Neuronal stem cell (in vitro differentiated cells): ENCODE measurements around the gene MRTFB.

Source experiments
- DNase-seq: peaks from one replicate; pipeline ENCODE4 v3.0.0-alpha.2; 2013; ENCODE audit warnings: low spot score
- H2AFZ ChIP-seq: one replicate; pipeline ENCODE4 v1.6.1; 2013; ENCODE audit warnings: mild to moderate bottlenecking, low read length, inconsistent platforms
- H2AK5ac ChIP-seq: 2 replicates; pipeline ENCODE4 v1.6.1; 2013; ENCODE audit warnings: low read depth, mild to moderate bottlenecking, inconsistent platforms, low read length, moderate library complexity, mixed read lengths
- H2BK120ac ChIP-seq: 2 replicates; pipeline ENCODE4 v1.6.1; 2013; ENCODE audit warnings: low read depth, mild to moderate bottlenecking, inconsistent platforms, low read length, moderate library complexity, mixed read lengths
- H2BK12ac ChIP-seq: one replicate; pipeline ENCODE4 v1.6.1; 2013; ENCODE audit warnings: low read length, inconsistent platforms
- H2BK15ac ChIP-seq: 2 replicates; pipeline ENCODE4 v1.6.1; 2013; ENCODE audit warnings: mild to moderate bottlenecking, low read length, inconsistent platforms, mixed read lengths
- H2BK5ac ChIP-seq: one replicate; pipeline ENCODE4 v1.6.1; 2013; ENCODE audit warnings: inconsistent platforms, mild to moderate bottlenecking, low read length, moderate library complexity
- H3K14ac ChIP-seq: one replicate; pipeline ENCODE4 v1.6.1; 2013; ENCODE audit warnings: low read length, inconsistent platforms
- H3K18ac ChIP-seq: 2 replicates; pipeline ENCODE4 v1.6.1; 2013; ENCODE audit warnings: low read length, inconsistent platforms
- H3K23ac ChIP-seq: 2 replicates; pipeline ENCODE4 v1.6.1; 2013; ENCODE audit warnings: low read depth, mild to moderate bottlenecking, mixed read lengths, low read length, inconsistent platforms; ENCODE audit not compliant: poor library complexity
- H3K27ac ChIP-seq: replicated peaks from 3 replicates; pipeline ENCODE4 v1.5.1; 2013; ENCODE audit warnings: low read length, inconsistent platforms
- H3K27me3 ChIP-seq, 3 experiments: 2 replicates each; pipeline ENCODE4 v1.6.1; 2013; ENCODE audit warnings: low read length in 3 of 3, mild to moderate bottlenecking in 2 of 3, inconsistent platforms in 1 of 3, low read depth in 1 of 3, mixed read lengths in 1 of 3, moderate library complexity in 1 of 3; ENCODE audit not compliant: control insufficient read depth in 3 of 3, insufficient read depth in 3 of 3
- H3K36me3 ChIP-seq, 2 donors: replicated peaks in 1 of 2; 2 replicates each; pipeline ENCODE4 v1.6.1; 2013; ENCODE audit warnings: low read length in 2 of 2; ENCODE audit not compliant: control insufficient read depth in 2 of 2, insufficient read depth in 2 of 2
- H3K4ac ChIP-seq: 2 replicates; pipeline ENCODE4 v1.6.1; 2013; ENCODE audit warnings: inconsistent platforms, mild to moderate bottlenecking, low read length, moderate library complexity
- H3K4me1 ChIP-seq, 2 donors: 1 replicate in 1 of 2; 2 replicates in 1 of 2; pipeline ENCODE4 v1.6.1; 2013; ENCODE audit warnings: low read length in 2 of 2, low read depth in 1 of 2; ENCODE audit not compliant: control insufficient read depth in 2 of 2, insufficient read depth in 1 of 2
- H3K4me2 ChIP-seq: one replicate; pipeline ENCODE4 v1.6.1; 2013; ENCODE audit warnings: mild to moderate bottlenecking, low read length, inconsistent platforms; ENCODE audit not compliant: insufficient read depth, poor library complexity, severe bottlenecking
- H3K4me3 ChIP-seq, 2 donors: 2 replicates each; pipeline ENCODE4 v1.5.1; 2013; ENCODE audit warnings: low read length in 2 of 2, mild to moderate bottlenecking in 2 of 2, inconsistent platforms in 1 of 2, moderate library complexity in 1 of 2
- H3K79me1 ChIP-seq: one replicate; pipeline ENCODE4 v1.6.1; 2013; ENCODE audit warnings: low read depth, mild to moderate bottlenecking, inconsistent platforms, low read length, moderate library complexity
- H3K9ac ChIP-seq: one replicate; pipeline ENCODE4 v1.6.1; 2013; ENCODE audit warnings: mild to moderate bottlenecking, low read depth, low read length, inconsistent platforms; ENCODE audit not compliant: poor library complexity
- H3K9me3 ChIP-seq, 2 donors: replicated peaks in 1 of 2; 2 replicates each; pipeline versions ENCODE3 to v1.6.1; 2013; ENCODE audit warnings: low read length in 2 of 2, mild to moderate bottlenecking in 2 of 2, inconsistent platforms in 1 of 2, low read depth in 1 of 2, mixed read lengths in 1 of 2, moderate library complexity in 1 of 2; ENCODE audit not compliant: control insufficient read depth in 2 of 2, insufficient read depth in 1 of 2
- H4K8ac ChIP-seq: one replicate; pipeline ENCODE4 v1.6.1; 2013; ENCODE audit warnings: low read depth, mild to moderate bottlenecking, inconsistent platforms, low read length, moderate library complexity
- H4K91ac ChIP-seq: one replicate; pipeline ENCODE4 v1.6.1; 2013; ENCODE audit warnings: low read length, low read depth, mild to moderate bottlenecking, inconsistent platforms; ENCODE audit not compliant: poor library complexity
- WGBS, 2 donors: extraction: QIAGEN DNeasy Blood & Tissue Kit; methylation state at CpG; one replicate each; pipeline ENCODE4 v1.1.7; 2013; ENCODE audit warnings: missing lambda C conversion rate in 2 of 2, mixed read lengths in 1 of 2; ENCODE audit not compliant: insufficient read length in 2 of 2, insufficient replicate concordance in 1 of 2; ENCODE audit errors: extremely low coverage in 2 of 2; 5-methylcytosine and 5-hydroxymethylcytosine counted together

Gene MRTFB

DNA sequence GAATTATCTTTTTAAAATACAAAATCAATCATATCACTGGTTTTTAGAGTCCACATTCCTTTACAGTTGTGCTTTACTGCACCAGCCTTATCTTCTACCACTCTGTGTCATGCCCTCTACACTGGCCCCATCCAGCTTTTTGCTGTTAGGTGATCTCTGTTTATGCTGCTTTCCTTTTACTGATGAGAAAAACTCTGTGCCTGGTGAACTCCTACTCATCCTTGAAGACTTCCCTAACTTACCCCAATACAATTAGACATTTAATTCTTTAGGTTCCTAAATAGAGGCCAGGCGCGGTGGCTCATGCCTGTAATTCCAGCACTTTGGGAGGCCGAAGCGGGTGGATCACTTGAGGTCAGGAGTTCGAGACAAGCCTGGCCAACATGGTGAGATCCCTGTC is 64.6 kb downstream of the MRTFB start:
- no peak overlapping the region for H3K9ac ChIP-seq
- no peak overlapping the region for H4K91ac ChIP-seq
- no peaks in the 10 kb centered on the region for H3K27me3 ChIP-seq
- no peak overlapping the region for H3K23ac ChIP-seq
- H2BK15ac ChIP-seq, result no peak overlapping the region
- H3K4me2 ChIP-seq, result no peak overlapping the region
- H3K36me3 ChIP-seq, result peaks cover 3 to 10% of the 10 kb centered on the region in 2 donors
- WGBS, 2 donors, result no CpG with 5 or more reads among the region's 5 CpGs
- H3K18ac ChIP-seq, result no peak overlapping the region
- no peak overlapping the region for H2BK12ac ChIP-seq
- no peak overlapping the region for H3K27ac ChIP-seq
- no peak overlapping the region for H2AK5ac ChIP-seq
- no peak for DNase-seq
- no peak overlapping the region for H3K14ac ChIP-seq
- H3K4me1 ChIP-seq, result peaks cover 0 to 2% of the 10 kb centered on the region in 2 donors
- no peak overlapping the region for H4K8ac ChIP-seq
- no peak overlapping the region for H2AFZ ChIP-seq
- no peak overlapping the region for H3K4ac ChIP-seq
- no peak overlapping the region for H2BK5ac ChIP-seq
- H3K79me1 ChIP-seq, result no peaks in the 10 kb centered on the region
- no peak overlapping the region for H3K4me3 ChIP-seq
- H2BK120ac ChIP-seq, result no peak overlapping the region
- H3K9me3 ChIP-seq, result peaks cover 0 to 10% of the 10 kb centered on the region in 2 donors

DNA sequence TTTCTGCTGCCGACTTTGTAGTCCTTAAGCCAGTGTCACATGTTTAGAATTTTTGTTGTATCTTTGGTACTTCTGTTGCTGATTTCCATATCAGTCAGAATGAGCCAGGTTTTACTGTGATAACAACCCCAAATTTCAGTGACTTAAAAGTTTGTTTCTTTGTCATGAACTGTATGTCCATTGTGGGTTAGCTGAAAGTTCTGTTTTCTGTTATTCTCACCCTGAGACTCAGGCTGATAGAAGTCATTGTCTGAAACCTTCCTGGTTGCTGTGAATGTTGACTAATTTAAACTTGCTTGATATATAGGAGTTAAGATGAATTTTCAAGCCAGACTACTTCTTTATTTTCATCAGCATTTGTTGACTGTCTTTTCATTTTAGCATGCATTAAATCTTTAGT is 68.8 kb downstream of the MRTFB start:
- H3K14ac ChIP-seq, result no peak overlapping the region
- no peak overlapping the region for H2BK120ac ChIP-seq
- H3K4me3 ChIP-seq, result no peak overlapping the region
- H3K4me1 ChIP-seq, result no peaks in the 10 kb centered on the region
- H3K4me2 ChIP-seq, result no peak overlapping the region
- no peak overlapping the region for H3K4ac ChIP-seq
- no peak overlapping the region for H2BK12ac ChIP-seq
- H3K36me3 ChIP-seq, result peaks cover 3 to 29% of the 10 kb centered on the region in 2 donors
- H3K9ac ChIP-seq, result no peak overlapping the region
- no peaks in the 10 kb centered on the region for H3K27me3 ChIP-seq
- H3K23ac ChIP-seq, result no peak overlapping the region
- no peak overlapping the region for H4K8ac ChIP-seq
- H2AK5ac ChIP-seq, result no peak overlapping the region
- no peak overlapping the region for H3K27ac ChIP-seq
- no peak overlapping the region for H2BK15ac ChIP-seq
- H2AFZ ChIP-seq, result no peak overlapping the region
- no peaks in the 10 kb centered on the region for H3K79me1 ChIP-seq
- no peak for DNase-seq
- no peak overlapping the region for H3K18ac ChIP-seq
- no CpG with 5 or more reads among the region's 1 CpG for WGBS, 2 donors
- H4K91ac ChIP-seq, result no peak overlapping the region
- H2BK5ac ChIP-seq, result no peak overlapping the region
- peaks cover 0 to 10% of the 10 kb centered on the region in 2 donors for H3K9me3 ChIP-seq

DNA sequence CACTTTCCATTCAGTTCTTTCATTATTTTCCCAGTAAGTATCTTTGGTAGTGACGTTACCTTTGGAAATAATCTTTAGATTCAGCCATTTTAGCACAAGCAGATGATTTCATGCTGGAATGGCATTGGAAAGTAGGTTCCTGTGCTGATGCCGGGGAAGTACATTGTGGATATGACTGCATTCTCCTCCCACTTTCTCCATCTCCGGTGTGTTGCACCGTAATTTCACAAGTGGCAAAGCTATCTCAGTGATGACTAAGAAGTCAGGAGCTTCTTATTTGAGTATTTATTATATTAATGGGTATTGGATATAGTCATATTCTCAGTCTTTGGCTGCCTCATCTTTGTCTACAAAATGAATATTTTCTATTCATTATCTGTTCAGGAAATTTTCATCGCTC is 69.8 kb downstream of the MRTFB start:
- no peaks in the 10 kb centered on the region for H3K27me3 ChIP-seq
- H4K8ac ChIP-seq, result no peak overlapping the region
- H2AK5ac ChIP-seq, result no peak overlapping the region
- peaks cover 3 to 29% of the 10 kb centered on the region in 2 donors for H3K36me3 ChIP-seq
- DNase-seq, result no peak
- no peak overlapping the region for H3K14ac ChIP-seq
- no peak overlapping the region for H3K4ac ChIP-seq
- no peak overlapping the region for H3K27ac ChIP-seq
- no peak overlapping the region for H3K18ac ChIP-seq
- no CpG with 5 or more reads among the region's 5 CpGs for WGBS, 2 donors
- H4K91ac ChIP-seq, result no peak overlapping the region
- no peak overlapping the region for H3K4me3 ChIP-seq
- H2BK15ac ChIP-seq, result no peak overlapping the region
- H3K4me2 ChIP-seq, result no peak overlapping the region
- no peaks in the 10 kb centered on the region for H3K4me1 ChIP-seq
- H2AFZ ChIP-seq, result no peak overlapping the region
- H3K79me1 ChIP-seq, result no peaks in the 10 kb centered on the region
- no peak overlapping the region for H2BK5ac ChIP-seq
- no peak overlapping the region for H3K9ac ChIP-seq
- no peak overlapping the region for H2BK12ac ChIP-seq
- H3K23ac ChIP-seq, result no peak overlapping the region
- H2BK120ac ChIP-seq, result no peak overlapping the region
- peaks cover 0 to 10% of the 10 kb centered on the region in 2 donors for H3K9me3 ChIP-seq

DNA sequence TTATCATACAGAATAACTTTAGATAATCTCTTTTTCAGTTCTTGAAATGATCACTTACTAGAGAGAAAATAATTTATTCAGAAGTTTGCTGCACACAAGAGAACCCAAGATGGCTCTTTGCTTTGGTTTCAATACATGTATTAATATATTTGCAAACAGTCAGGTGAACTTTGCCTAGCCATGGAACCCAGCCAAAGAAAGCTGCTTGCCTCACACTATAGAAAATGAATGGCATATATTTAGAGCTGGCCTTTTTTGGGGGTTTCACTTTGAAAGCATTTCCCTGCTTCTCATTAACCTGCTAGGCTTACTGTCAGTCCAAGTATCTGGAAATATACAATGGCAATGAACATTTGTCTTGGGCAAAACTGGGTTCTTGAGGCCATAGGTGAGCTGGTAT is 75.3 kb downstream of the MRTFB start:
- peaks cover 0 to 27% of the 10 kb centered on the region in 2 donors for H3K36me3 ChIP-seq
- no peak overlapping the region for H2BK5ac ChIP-seq
- no peak overlapping the region for H3K4ac ChIP-seq
- H2BK15ac ChIP-seq, result no peak overlapping the region
- H2AFZ ChIP-seq, result no peak overlapping the region
- H3K14ac ChIP-seq, result no peak overlapping the region
- H3K9ac ChIP-seq, result no peak overlapping the region
- no peak overlapping the region for H3K23ac ChIP-seq
- H3K4me2 ChIP-seq, result no peak overlapping the region
- no peak overlapping the region for H3K27ac ChIP-seq
- no peak for DNase-seq
- H3K18ac ChIP-seq, result no peak overlapping the region
- H3K4me3 ChIP-seq, result no peak overlapping the region
- H3K9me3 ChIP-seq, result no peaks in the 10 kb centered on the region
- H2BK12ac ChIP-seq, result no peak overlapping the region
- H2BK120ac ChIP-seq, result no peak overlapping the region
- no peaks in the 10 kb centered on the region for H3K27me3 ChIP-seq
- H4K8ac ChIP-seq, result no peak overlapping the region
- H4K91ac ChIP-seq, result no peak overlapping the region
- H3K79me1 ChIP-seq, result no peaks in the 10 kb centered on the region
- H3K4me1 ChIP-seq, result no peaks in the 10 kb centered on the region
- no peak overlapping the region for H2AK5ac ChIP-seq
